HL-60 (cell line): ENCODE data around the gene OR2H1.

Experiments
- REST ChIP-seq: IDR thresholded peaks from 2 replicates; pipeline ENCODE4 v1.6.1; 2012; ENCODE audit warnings: low read depth; ENCODE audit not compliant: insufficient replicate concordance
- TF ChIP-seq, protein P1 (sequence below): IDR thresholded peaks from one replicate; pipeline ENCODE4 v1.5.1; 2011; ENCODE audit warnings: low read length, control low read depth, inconsistent platforms; ENCODE audit not compliant: insufficient read depth

DNA sequence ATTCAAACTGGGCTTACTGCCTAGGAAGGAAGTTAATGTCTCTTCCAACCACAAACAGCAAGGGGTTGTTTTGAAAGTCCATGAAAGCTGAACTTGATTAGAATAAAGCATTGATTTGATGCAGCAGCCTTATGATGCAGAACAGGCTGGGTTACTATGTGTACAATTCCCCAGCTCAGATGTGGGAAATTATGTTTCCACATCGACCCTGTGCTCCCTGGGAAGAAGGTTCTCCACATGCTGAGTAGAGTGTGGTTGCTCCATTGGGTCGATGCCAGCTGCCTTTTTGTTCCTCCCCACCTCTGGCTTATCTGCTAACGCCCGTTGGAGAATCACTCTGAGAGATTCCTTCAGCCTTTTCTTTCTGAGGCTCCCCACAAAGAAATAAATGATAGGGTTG, 29.6 kb downstream of the OR2H1 start:
- no peak for TF ChIP-seq REST
- TF ChIP-seq, protein P1, sequence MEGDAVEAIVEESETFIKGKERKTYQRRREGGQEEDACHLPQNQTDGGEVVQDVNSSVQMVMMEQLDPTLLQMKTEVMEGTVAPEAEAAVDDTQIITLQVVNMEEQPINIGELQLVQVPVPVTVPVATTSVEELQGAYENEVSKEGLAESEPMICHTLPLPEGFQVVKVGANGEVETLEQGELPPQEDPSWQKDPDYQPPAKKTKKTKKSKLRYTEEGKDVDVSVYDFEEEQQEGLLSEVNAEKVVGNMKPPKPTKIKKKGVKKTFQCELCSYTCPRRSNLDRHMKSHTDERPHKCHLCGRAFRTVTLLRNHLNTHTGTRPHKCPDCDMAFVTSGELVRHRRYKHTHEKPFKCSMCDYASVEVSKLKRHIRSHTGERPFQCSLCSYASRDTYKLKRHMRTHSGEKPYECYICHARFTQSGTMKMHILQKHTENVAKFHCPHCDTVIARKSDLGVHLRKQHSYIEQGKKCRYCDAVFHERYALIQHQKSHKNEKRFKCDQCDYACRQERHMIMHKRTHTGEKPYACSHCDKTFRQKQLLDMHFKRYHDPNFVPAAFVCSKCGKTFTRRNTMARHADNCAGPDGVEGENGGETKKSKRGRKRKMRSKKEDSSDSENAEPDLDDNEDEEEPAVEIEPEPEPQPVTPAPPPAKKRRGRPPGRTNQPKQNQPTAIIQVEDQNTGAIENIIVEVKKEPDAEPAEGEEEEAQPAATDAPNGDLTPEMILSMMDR = no peak
